Subcutaneous abdominal adipose tissue (tissue), 5 donors: Measurements from ENCODE around the gene CSRNP3.

Experiments used
- H3K27ac ChIP-seq: one replicate; pipeline ENCODE4 v1.7.0; 2013; ENCODE audit warnings: low read depth, mild to moderate bottlenecking, inconsistent platforms, low read length, moderate library complexity
- H3K27me3 ChIP-seq, 5 donors: one replicate each; pipeline ENCODE4 v1.7.0; 2013; ENCODE audit warnings: low read length in 5 of 5, inconsistent platforms in 1 of 5; ENCODE audit not compliant: control insufficient read depth in 5 of 5, insufficient read depth in 4 of 5
- H3K36me3 ChIP-seq, 5 donors: one replicate each; pipeline ENCODE4 v1.7.0; 2013; ENCODE audit warnings: low read length in 5 of 5; ENCODE audit not compliant: control insufficient read depth in 5 of 5, insufficient read depth in 5 of 5
- H3K4me1 ChIP-seq, 5 donors: one replicate each; pipeline ENCODE4 v1.7.0; 2013; ENCODE audit warnings: low read length in 5 of 5, mild to moderate bottlenecking in 3 of 5, moderate library complexity in 1 of 5; ENCODE audit not compliant: control insufficient read depth in 5 of 5, insufficient read depth in 5 of 5
- H3K4me3 ChIP-seq, 5 donors: one replicate each; pipeline ENCODE4 v1.7.0; 2013; ENCODE audit warnings: low read length in 5 of 5, low read depth in 1 of 5
- H3K9ac ChIP-seq, 5 donors: one replicate each; pipeline ENCODE4 v1.7.0; 2013; ENCODE audit warnings: low read length in 5 of 5, mild to moderate bottlenecking in 4 of 5, moderate library complexity in 3 of 5
- H3K9me3 ChIP-seq, 5 donors: one replicate each; pipeline ENCODE4 v1.7.0; 2013; ENCODE audit warnings: low read length in 5 of 5; ENCODE audit not compliant: control insufficient read depth in 5 of 5
- donor health status: healthy.
- donor health status: healthy.
- donor health status: healthy.
- donor health status: healthy.
- donor health status: healthy.

Gene CSRNP3, protein sequence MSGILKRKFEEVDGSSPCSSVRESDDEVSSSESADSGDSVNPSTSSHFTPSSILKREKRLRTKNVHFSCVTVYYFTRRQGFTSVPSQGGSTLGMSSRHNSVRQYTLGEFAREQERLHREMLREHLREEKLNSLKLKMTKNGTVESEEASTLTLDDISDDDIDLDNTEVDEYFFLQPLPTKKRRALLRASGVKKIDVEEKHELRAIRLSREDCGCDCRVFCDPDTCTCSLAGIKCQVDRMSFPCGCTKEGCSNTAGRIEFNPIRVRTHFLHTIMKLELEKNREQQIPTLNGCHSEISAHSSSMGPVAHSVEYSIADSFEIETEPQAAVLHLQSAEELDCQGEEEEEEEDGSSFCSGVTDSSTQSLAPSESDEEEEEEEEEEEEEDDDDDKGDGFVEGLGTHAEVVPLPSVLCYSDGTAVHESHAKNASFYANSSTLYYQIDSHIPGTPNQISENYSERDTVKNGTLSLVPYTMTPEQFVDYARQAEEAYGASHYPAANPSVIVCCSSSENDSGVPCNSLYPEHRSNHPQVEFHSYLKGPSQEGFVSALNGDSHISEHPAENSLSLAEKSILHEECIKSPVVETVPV

DNA sequence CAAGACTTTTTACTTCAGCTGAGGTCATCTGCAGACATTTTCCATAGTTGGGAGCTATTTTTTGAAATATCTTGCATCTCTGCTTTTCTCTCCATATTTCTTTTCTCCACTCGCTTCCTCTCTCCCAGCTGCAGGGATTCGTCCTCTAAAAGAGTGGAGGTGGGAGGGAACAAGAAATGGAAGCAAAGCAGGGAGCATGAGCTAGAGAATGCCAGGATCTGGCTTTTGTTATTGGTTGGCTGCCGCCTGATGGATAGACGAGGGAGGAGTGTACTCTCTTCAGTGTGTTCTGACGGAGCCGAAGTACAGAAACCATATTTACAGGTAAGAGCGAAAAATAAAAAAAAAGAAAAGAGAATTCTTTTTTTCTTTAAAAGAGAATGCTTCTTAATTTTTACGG, at the start of gene CSRNP3:
TSS of gene CSRNP3 (plus strand) at position 282 of the 400 bp plus-strand sequence. CDS start 125,368 bp downstream, outside the sequence.
- H3K9ac ChIP-seq, result peak within 1 kb of the TSS in 1 of 5 donors; percentile 46
- no peaks in the 10 kb centered on the region for H3K9me3 ChIP-seq
- H3K27ac ChIP-seq, result no peak within 1 kb of the TSS
- H3K4me3 ChIP-seq, result peak within 1 kb of the TSS; percentile 13 to 64 (median 45)
- H3K36me3 ChIP-seq, result no peaks in the 10 kb centered on the region
- H3K27me3 ChIP-seq, result no peaks in the 10 kb centered on the region
- H3K4me1 ChIP-seq, result peaks cover 0 to 4% (median 0%) of the 10 kb centered on the region in 5 donors

DNA sequence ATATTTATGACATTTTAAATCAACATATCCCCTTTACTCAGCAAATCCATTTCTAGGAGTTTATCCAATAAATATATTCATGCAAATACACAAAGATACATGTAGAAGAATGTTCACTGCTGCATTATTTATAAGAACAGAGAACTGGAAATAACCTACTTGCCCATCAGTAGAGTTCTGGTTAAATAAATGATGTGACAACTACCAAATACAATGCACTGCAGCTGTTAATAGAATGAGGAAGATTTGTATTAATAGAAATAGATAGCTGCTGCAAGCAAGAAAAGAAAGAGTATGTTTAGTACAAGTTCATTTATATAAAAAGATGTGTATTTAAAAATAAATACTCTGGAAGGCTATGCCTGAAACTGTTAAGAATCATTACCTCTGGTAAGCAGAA, 49.3 kb upstream of the CSRNP3 start:
- Histone ChIP-seq H3K9me3 (peaks cover 0 to 7% (median 6%) of the 10 kb centered on the region in 5 donors), H3K4me3 (no peak overlapping the region), H3K27ac (no peak overlapping the region), H3K9ac (no peak overlapping the region), H3K36me3 (no peaks in the 10 kb centered on the region), H3K4me1 (no peaks in the 10 kb centered on the region), H3K27me3 (peaks cover 0 to 3% (median 0%) of the 10 kb centered on the region in 5 donors)

DNA sequence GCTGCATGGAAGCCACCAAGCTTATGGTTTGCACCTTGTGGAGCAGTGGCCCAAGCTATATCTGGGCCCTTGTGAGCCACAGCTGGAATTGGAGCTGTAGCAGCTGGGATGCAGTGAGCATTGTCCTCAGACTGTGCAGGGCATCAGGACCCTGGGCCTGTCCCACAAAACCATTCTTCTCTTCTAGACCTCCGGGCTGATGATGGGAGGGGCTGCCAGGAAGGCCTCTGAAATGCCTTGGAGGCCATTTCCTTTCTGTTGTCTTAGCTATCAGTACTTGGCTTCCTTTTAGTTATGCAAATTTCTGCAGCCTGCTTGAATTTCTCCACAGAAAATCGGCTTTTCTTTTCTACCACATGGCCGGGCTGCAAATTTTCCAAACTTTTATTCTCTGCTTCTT, 46.4 kb upstream of the CSRNP3 start:
- H3K27ac ChIP-seq, result no peak overlapping the region
- H3K9me3 ChIP-seq, result peaks cover 0 to 6% (median 0%) of the 10 kb centered on the region in 5 donors
- no peaks in the 10 kb centered on the region for H3K36me3 ChIP-seq
- no peaks in the 10 kb centered on the region for H3K4me1 ChIP-seq
- H3K27me3 ChIP-seq, result no peaks in the 10 kb centered on the region
- H3K4me3 ChIP-seq, result peak overlapping the region in 1 of 5 donors; percentile 11
- no peak overlapping the region for H3K9ac ChIP-seq

GRCh38 chr2:165425556-165425955, 43.9 kb upstream of the CSRNP3 start:
- Histone ChIP-seq H3K9me3 (peaks cover 0 to 6% (median 0%) of the 10 kb centered on the region in 5 donors), H3K36me3 (no peaks in the 10 kb centered on the region), H3K4me3 (no peak overlapping the region), H3K27ac (no peak overlapping the region), H3K9ac (no peak overlapping the region), H3K4me1 (no peaks in the 10 kb centered on the region), H3K27me3 (no peaks in the 10 kb centered on the region)

- no peak overlapping the region for H3K4me3 ChIP-seq
- H3K27ac ChIP-seq, result no peak overlapping the region
- H3K9ac ChIP-seq, result no peak overlapping the region
- H3K27me3 ChIP-seq, result no peaks in the 10 kb centered on the region
- H3K9me3 ChIP-seq, result peaks cover 0 to 5% (median 0%) of the 10 kb centered on the region in 5 donors
- H3K36me3 ChIP-seq, result no peaks in the 10 kb centered on the region
- no peaks in the 10 kb centered on the region for H3K4me1 ChIP-seq
Measured at GRCh38 chr2:165427686-165428085, 41.8 kb upstream of the CSRNP3 start.

DNA sequence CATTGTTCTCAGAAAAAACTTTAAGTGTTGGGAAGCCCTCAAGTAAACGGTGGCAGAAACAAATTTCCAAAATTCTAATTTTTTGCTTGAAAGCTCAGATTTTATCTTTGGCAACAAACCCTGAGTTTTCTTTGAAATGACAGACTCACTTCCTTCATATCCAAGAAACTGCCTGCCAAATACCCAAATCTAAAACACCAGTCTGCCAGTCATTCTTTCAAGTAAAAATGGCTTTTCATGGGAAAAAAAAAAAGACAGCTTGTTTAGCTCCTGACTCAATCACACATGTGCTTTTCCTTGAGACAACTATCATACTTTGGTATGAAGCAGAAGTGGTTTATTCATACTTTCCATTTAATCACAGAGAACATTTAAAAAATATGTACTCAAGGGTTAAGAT, 40.6 kb upstream of the CSRNP3 start:
- Histone ChIP-seq H3K4me3 (no peak overlapping the region), H3K9me3 (no peaks in the 10 kb centered on the region), H3K36me3 (no peaks in the 10 kb centered on the region), H3K27me3 (no peaks in the 10 kb centered on the region), H3K9ac (no peak overlapping the region), H3K27ac (no peak overlapping the region), H3K4me1 (no peaks in the 10 kb centered on the region)

GRCh38 chr2:165431014-165431413, 38.5 kb upstream of the CSRNP3 start:
- Histone ChIP-seq H3K36me3 (no peaks in the 10 kb centered on the region), H3K4me3 (no peak overlapping the region)

DNA sequence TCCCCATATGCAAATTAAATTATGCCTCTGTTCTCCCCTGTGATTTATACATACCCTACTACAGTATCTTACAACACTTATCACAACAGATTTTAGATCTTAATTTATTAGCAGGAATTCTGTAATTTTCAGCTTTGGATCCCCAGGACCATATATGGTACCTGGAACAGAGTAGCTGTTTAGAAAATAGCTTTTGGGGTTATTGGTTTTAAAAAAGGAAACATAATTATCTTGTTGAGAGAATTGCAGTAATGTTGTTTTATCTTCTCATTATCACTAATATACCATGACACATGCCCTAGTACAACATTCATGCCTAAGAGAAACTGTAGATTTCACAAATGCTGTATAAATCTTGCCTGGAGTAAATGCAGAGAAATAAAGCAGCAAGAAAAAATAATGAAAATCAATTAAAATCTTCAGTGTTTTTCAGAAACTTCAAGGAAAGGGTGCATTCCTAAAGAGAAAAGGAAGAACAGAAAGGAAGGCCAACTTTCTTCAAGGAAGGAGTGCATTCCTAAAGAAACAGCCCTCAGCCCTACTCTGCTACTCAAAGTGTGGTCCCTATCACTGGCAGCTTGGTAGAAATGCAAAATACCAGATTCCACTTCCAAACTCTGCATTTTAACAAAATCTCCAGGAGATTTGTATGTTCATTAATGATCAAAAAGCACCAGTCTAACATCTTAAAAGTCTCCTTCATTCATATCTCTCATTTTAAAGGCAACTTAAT, 37.1 kb upstream of the CSRNP3 start:
- H3K36me3 ChIP-seq, result no peaks in the 10 kb centered on the region
- H3K4me1 ChIP-seq, result no peaks in the 10 kb centered on the region
- H3K27me3 ChIP-seq, result no peaks in the 10 kb centered on the region
- no peak overlapping the region for H3K9ac ChIP-seq
- no peak overlapping the region for H3K4me3 ChIP-seq
- no peaks in the 10 kb centered on the region for H3K9me3 ChIP-seq
- no peak overlapping the region for H3K27ac ChIP-seq

More at GRCh38 chr2:165431014-165431413, 38.5 kb upstream of the CSRNP3 start:
- Histone ChIP-seq H3K9ac (no peak overlapping the region), H3K27ac (no peak overlapping the region), H3K27me3 (no peaks in the 10 kb centered on the region), H3K4me1 (no peaks in the 10 kb centered on the region), H3K9me3 (no peaks in the 10 kb centered on the region)

GRCh38 chr2:165434865-165435496, 34.5 kb upstream of the CSRNP3 start:
- Histone ChIP-seq H3K36me3 (no peaks in the 10 kb centered on the region), H3K4me1 (no peaks in the 10 kb centered on the region), H3K27ac (no peak overlapping the region), H3K27me3 (no peaks in the 10 kb centered on the region), H3K9ac (no peak overlapping the region), H3K9me3 (no peaks in the 10 kb centered on the region), H3K4me3 (no peak overlapping the region)
